ENCODE measurements around the gene KIF6. TPM values are rescaled to one million over a fixed set of nuclear protein-coding genes. Genes with fewer than 3 reads are reported as not detected.

Gene KIF6
- total and polyA plus RNA-seq, 2 of the 8 experiments (the other 6 are each of a cell fraction or from before 2014, with no cell fraction given), result 0.53 to 0.65 TPM

DNA sequence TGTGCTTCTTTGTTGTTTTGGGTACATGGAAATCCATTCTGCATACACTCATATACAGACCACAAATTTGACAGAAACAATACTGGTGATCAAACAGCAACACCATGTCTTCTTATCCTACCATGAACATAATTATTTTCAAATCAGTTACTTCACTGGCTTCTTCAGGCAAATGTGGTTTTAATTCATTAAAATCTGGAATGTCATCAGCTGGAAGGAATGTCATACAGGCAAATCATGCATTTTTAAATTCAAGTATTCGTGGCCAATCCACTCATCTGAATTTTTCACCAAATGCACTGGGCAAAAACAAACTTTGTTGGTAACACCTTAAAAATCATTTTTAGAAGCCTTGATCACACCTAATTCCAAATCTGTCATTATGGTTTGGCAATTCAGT, 59.3 kb downstream of the KIF6 start:
- no peaks in the 10 kb centered on the region for H3K79me1 ChIP-seq (ENCODE audit: low read depth, low read length)
- no peak overlapping the region for H2AK5ac ChIP-seq (ENCODE audit: low read depth, low read length)
- ChIA-PET POLR2A (ENCODE audit: partially characterized antibody) (no interaction called here), CTCF (ENCODE audit: partially characterized antibody) (no interaction called here)
- TF ChIP-seq TCF12 (IDR thresholded peaks at IDR 0.05; ENCODE audit: low read depth, low read length) (no peak), MAFK (IDR thresholded peaks at IDR 0.05; ENCODE audit: low read depth, low read length) (no peak), CHD2 (IDR thresholded peaks at IDR 0.05; ENCODE audit: low read length) (no peak), SRF (IDR thresholded peaks at IDR 0.05; ENCODE audit: low read depth, low read length) (no peak), ZNF274 (IDR thresholded peaks at IDR 0.05; ENCODE audit: borderline replicate concordance, extremely low read depth, low read length) (no peak), BACH1 (IDR thresholded peaks at IDR 0.05; ENCODE audit: low read length) (no peak), GABPA (IDR thresholded peaks at IDR 0.05; ENCODE audit: borderline replicate concordance, insufficient read depth, low read length) (no peak), BCL11A (IDR thresholded peaks at IDR 0.05; ENCODE audit: low read depth in 2 of 2, low read length in 2 of 2) (no peak), KDM4A (IDR thresholded peaks at IDR 0.05; ENCODE audit: low read depth, low read length, severe bottlenecking) (no peak), JUN (IDR thresholded peaks at IDR 0.05; ENCODE audit: low read depth, low read length) (no peak)
- no peak overlapping the region for H3K56ac ChIP-seq (replicated peaks; ENCODE audit: insufficient read length, low read depth, low read length)
- no peak overlapping the region for H4K8ac ChIP-seq (ENCODE audit: extremely low read depth, insufficient read depth, low read length)
- H3K36me3 ChIP-seq (ENCODE audit: control insufficient read depth in 2 of 4, insufficient read depth in 4 of 4, low read length in 3 of 4), result no peaks in the 10 kb centered on the region
- H3K23me2 ChIP-seq (ENCODE audit: low read depth, low read length), result no peaks in the 10 kb centered on the region
- FAIRE-seq, result no peak
- no peak overlapping the region for H2BK12ac ChIP-seq (ENCODE audit: low read depth, low read length)
- H4K20me1 ChIP-seq (replicated peaks in 1 of 2; ENCODE audit: control insufficient read depth in 1 of 2, insufficient read depth in 2 of 2, low read length in 2 of 2), result no peaks in the 10 kb centered on the region
- no peak overlapping the region for H2BK15ac ChIP-seq (ENCODE audit: low read length)
- H2BK20ac ChIP-seq (ENCODE audit: low read length), result no peak overlapping the region
- no peaks in the 10 kb centered on the region for H3K79me2 ChIP-seq (ENCODE audit: control insufficient read depth in 1 of 2, insufficient read depth in 2 of 2, low read length in 2 of 2)
- no peaks in the 10 kb centered on the region for H3K27me3 ChIP-seq (replicated peaks in 1 of 4; ENCODE audit: control insufficient read depth in 3 of 4, extremely low read depth in 1 of 4, insufficient read depth in 3 of 4, low read length in 3 of 4)
- H3K4me2 ChIP-seq (ENCODE audit: insufficient read depth in 1 of 2, low read depth in 2 of 2, low read length in 2 of 2), result no peak overlapping the region
- no peak overlapping the region for H3K4me3 ChIP-seq (ENCODE audit: extremely low read depth in 1 of 4, insufficient read depth in 2 of 4, low read depth in 3 of 4, low read length in 4 of 4)
- H3K18ac ChIP-seq (ENCODE audit: extremely low read depth, low read length), result no peak overlapping the region
- H3K9me3 ChIP-seq (ENCODE audit: insufficient read depth in 2 of 2, low read depth in 1 of 2, low read length in 1 of 2), result no peaks in the 10 kb centered on the region
- no peak overlapping the region for H3K4ac ChIP-seq (replicated peaks; ENCODE audit: insufficient read length, low read depth, low read length)
- H3K4me1 ChIP-seq (replicated peaks in 1 of 4; ENCODE audit: control insufficient read depth in 3 of 4, insufficient read depth in 4 of 4, low read length in 3 of 4), result peaks cover 0 to 5% (median 1%) of the 10 kb centered on the region in 4 experiments; a peak in 4 of 7 replicates
- no peak overlapping the region for H3K9ac ChIP-seq (replicated peaks in 1 of 4; ENCODE audit: extremely low read depth in 1 of 4, low read depth in 3 of 4, low read length in 3 of 4)
- H3K27ac ChIP-seq (ENCODE audit: low read depth, low read length), result no peak overlapping the region
- no peak overlapping the region for H4K91ac ChIP-seq (replicated peaks; ENCODE audit: insufficient read length, low read length)
- no peak overlapping the region for H2BK5ac ChIP-seq (ENCODE audit: low read depth, low read length)
- H2AFZ ChIP-seq (ENCODE audit: low read length), result no peak overlapping the region
- H3K14ac ChIP-seq (ENCODE audit: insufficient read length), result no peak overlapping the region
- no peak overlapping the region for H2BK120ac ChIP-seq (replicated peaks; ENCODE audit: low read depth, low read length)
- no peak overlapping the region for H4K5ac ChIP-seq (ENCODE audit: insufficient read length, low read depth, low read length)
- no peak overlapping the region for H3K23ac ChIP-seq (ENCODE audit: insufficient read length)
- no peak for DNase-seq (ENCODE audit: low read depth in 1 of 2, low spot score in 2 of 2)
- 74% methylated on average over 1 of the region's 1 CpG; no CpG with 5 or more reads in 1 of the 2 experiments for WGBS, 2 experiments (ENCODE audit: extremely low coverage in 1 of 2, insufficient coverage in 1 of 2, insufficient read length in 1 of 2, insufficient replicate concordance in 2 of 2, low coverage in 1 of 2, low lambda C conversion rate in 2 of 2, missing lambda C conversion rate in 1 of 2)

All from H1 (cell line).